OCI-LY7 (cell line): ENCODE data around the gene AGBL3. TPM values are rescaled to one million over a fixed set of nuclear protein-coding genes. Genes with fewer than 3 reads are reported as not detected.

Experiments
- BruUV-seq: library from RNA; stranded (reverse); fragments of 400-500 nt; replicated peaks from 2 replicates; lab custom pipeline; 2021; lab: Mats Ljungman, UMichigan
- CTCF ChIA-PET: fragments of 300-600 bp; sonication (Branson Sonifier 250); formaldehyde crosslinking; loops from one replicate; lab custom pipeline; 2022; ENCODE audit warnings: antibody characterized with exemption; ENCODE audit not compliant: unreplicated experiment; lab: Charles Lee
- POLR2A ChIA-PET: fragments of 300-600 bp; sonication (Branson Sonifier 250); formaldehyde crosslinking; loops from one replicate; lab custom pipeline; 2022; ENCODE audit warnings: antibody characterized with exemption; lab: Charles Lee
- DNase-seq: peaks from one replicate; pipeline ENCODE4 v3.0.0-alpha.2; 2015; ENCODE audit warnings: low spot score
- H2AFZ ChIP-seq: fragments of 200-600 bp; sonication (generic), shearing (Covaris generic); 2 replicates; pipeline ENCODE4 v1.6.1; 2014; ENCODE audit warnings: mild to moderate bottlenecking, antibody characterized with exemption, low read length, moderate library complexity
- H3K27ac ChIP-seq: fragments of 200-600 bp; sonication (generic); 2 replicates; pipeline ENCODE4 v1.5.1; 2014; ENCODE audit warnings: mixed run types, low read depth, mild to moderate bottlenecking, moderate library complexity, low read length, inconsistent platforms; ENCODE audit not compliant: poor library complexity, severe bottlenecking
- H3K36me3 ChIP-seq: fragments of 200-600 bp; sonication (generic); 2 replicates; pipeline ENCODE4 v1.6.1; 2014; ENCODE audit warnings: mild to moderate bottlenecking, antibody characterized with exemption, low read length, moderate library complexity, mixed read lengths; ENCODE audit not compliant: insufficient read depth
- H3K4me1 ChIP-seq: fragments of 200-600 bp; sonication (generic); 2 replicates; pipeline ENCODE4 v1.5.1; 2014; ENCODE audit warnings: mild to moderate bottlenecking, low read length; ENCODE audit not compliant: insufficient read depth, poor library complexity, severe bottlenecking
- H3K4me2 ChIP-seq: fragments of 200-600 bp; sonication (generic); 2 replicates; pipeline ENCODE4 v1.6.1; 2014; ENCODE audit warnings: mild to moderate bottlenecking, low read length
- H3K4me3 ChIP-seq: fragments of 200-600 bp; sonication (generic); 2 replicates; pipeline ENCODE4 v1.5.1; 2014; ENCODE audit warnings: mild to moderate bottlenecking, low read depth, low read length; ENCODE audit not compliant: poor library complexity, severe bottlenecking
- H3K79me2 ChIP-seq: fragments of 200-600 bp; sonication (generic); 2 replicates; pipeline ENCODE4 v1.6.1; 2016; ENCODE audit warnings: low read depth, mild to moderate bottlenecking, low read length, moderate library complexity, mixed read lengths; ENCODE audit not compliant: insufficient read depth
- H3K9me2 ChIP-seq: fragments of 200-600 bp; sonication (generic); 2 replicates; pipeline ENCODE4 v1.6.1; 2016; ENCODE audit warnings: mild to moderate bottlenecking, low read length, mixed read lengths; ENCODE audit not compliant: insufficient read depth
- H3K9me3 ChIP-seq: fragments of 200-600 bp; sonication (generic); 2 replicates; pipeline ENCODE4 v1.6.1; 2014; ENCODE audit warnings: mild to moderate bottlenecking, mixed run types, low read length, mixed read lengths
- H4K20me1 ChIP-seq: fragments of 200-600 bp; sonication (generic); 2 replicates; pipeline ENCODE4 v1.6.1; 2014; ENCODE audit warnings: mild to moderate bottlenecking, antibody characterized with exemption, low read length, moderate library complexity, mixed read lengths; ENCODE audit not compliant: insufficient read depth
- EZH2phosphoT487 ChIP-seq: fragments of 200-600 bp; sonication (generic); IDR thresholded peaks from 2 replicates; pipeline ENCODE4 v1.6.1; 2018; ENCODE audit warnings: low read depth, borderline replicate concordance, mild to moderate bottlenecking, mixed run types, antibody characterized with exemption, low read length, moderate library complexity, mixed read lengths
- intact Hi-C: fragments of 100-400 bp; cut with micrococcal nuclease; formaldehyde crosslinking; loops from one replicate; pipeline ENCODE4 v1.10.0; 2022; ENCODE audit not compliant: unreplicated experiment
- total RNA-seq, 2 experiments: library from RNA; depleted of rRNA in 1 of 2; stranded (reverse); fragments of >200 nt in 1 of 2; shearing (Covaris generic) in 1 of 2; gene quantifications; 2 replicates each; pipeline ENCODE4 v1.2.3, GENCODE V29; 2014 to 2022
- TF ChIP-seq, protein P1 (sequence below): fragments of 200-600 bp; sonication (generic); conservative IDR thresholded peaks from 2 replicates; pipeline ENCODE4 v1.5.1; 2014; ENCODE audit warnings: mild to moderate bottlenecking, antibody characterized with exemption, low read length, moderate library complexity, mixed read lengths

Gene AGBL3
- total RNA-seq, 2 experiments from 2014 or later, result 3.5 to 4.9 TPM

- no peak overlapping the region for H3K4me2 ChIP-seq
- CTCF ChIA-PET, result no interaction called here
Observed at GRCh38 chr7:135077642-135078041, 91.3 kb downstream of the AGBL3 start.

DNA sequence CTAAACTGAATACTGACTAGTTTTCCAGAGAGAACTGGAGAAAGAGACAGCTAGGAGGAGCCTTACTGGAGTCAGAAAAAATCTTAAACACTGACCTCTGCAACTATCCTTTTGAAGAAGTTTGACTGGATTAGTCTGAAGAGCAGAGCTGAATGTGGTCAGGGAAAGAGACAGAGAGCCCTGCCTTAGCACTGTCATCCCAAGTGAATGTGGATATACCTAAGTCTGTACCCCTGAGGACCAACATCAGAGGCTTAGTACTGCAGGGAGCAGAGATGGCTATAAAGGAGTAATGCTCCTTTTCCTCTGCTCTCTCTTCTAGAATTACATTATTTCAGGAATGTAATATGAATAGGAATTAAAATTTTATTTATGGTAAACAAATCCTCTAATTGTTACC is 91.7 kb downstream of the AGBL3 start:
- Histone ChIP-seq H4K20me1 (no peaks in the 10 kb centered on the region), H3K4me2 (no peak overlapping the region), H3K4me3 (no peak overlapping the region), H3K4me1 (no peaks in the 10 kb centered on the region), H2AFZ (no peak overlapping the region), H3K36me3 (no peaks in the 10 kb centered on the region), H3K27ac (no peak overlapping the region), H3K9me2 (no peaks in the 10 kb centered on the region), H3K79me2 (no peaks in the 10 kb centered on the region), H3K9me3 (no peaks in the 10 kb centered on the region)
- no TSS peak for BruUV-seq
- ChIA-PET POLR2A (no interaction called here), CTCF (no interaction called here)
- TF ChIP-seq, protein P1, sequence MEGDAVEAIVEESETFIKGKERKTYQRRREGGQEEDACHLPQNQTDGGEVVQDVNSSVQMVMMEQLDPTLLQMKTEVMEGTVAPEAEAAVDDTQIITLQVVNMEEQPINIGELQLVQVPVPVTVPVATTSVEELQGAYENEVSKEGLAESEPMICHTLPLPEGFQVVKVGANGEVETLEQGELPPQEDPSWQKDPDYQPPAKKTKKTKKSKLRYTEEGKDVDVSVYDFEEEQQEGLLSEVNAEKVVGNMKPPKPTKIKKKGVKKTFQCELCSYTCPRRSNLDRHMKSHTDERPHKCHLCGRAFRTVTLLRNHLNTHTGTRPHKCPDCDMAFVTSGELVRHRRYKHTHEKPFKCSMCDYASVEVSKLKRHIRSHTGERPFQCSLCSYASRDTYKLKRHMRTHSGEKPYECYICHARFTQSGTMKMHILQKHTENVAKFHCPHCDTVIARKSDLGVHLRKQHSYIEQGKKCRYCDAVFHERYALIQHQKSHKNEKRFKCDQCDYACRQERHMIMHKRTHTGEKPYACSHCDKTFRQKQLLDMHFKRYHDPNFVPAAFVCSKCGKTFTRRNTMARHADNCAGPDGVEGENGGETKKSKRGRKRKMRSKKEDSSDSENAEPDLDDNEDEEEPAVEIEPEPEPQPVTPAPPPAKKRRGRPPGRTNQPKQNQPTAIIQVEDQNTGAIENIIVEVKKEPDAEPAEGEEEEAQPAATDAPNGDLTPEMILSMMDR, result no peak
- no peak for TF ChIP-seq EZH2phosphoT487
- no peak for DNase-seq
- intact Hi-C loops, result no loop called here

More at GRCh38 chr7:135077642-135078041, 91.3 kb downstream of the AGBL3 start:
- H3K9me2 ChIP-seq, result no peaks in the 10 kb centered on the region
- H2AFZ ChIP-seq, result no peak overlapping the region
- intact Hi-C loops, result no loop called here
- no peaks in the 10 kb centered on the region for H4K20me1 ChIP-seq
- POLR2A ChIA-PET, result interaction anchor here (0.7 kb wide), 1 partner anchor 81 kb away, joined by 3 read pairs; no protein-coding TSS in a partner anchor
- H3K9me3 ChIP-seq, result no peaks in the 10 kb centered on the region
- no peaks in the 10 kb centered on the region for H3K4me1 ChIP-seq
- no peaks in the 10 kb centered on the region for H3K36me3 ChIP-seq
- TF ChIP-seq EZH2phosphoT487, result no peak
- TF ChIP-seq, protein P1, result no peak
- DNase-seq, result no peak
- H3K79me2 ChIP-seq, result no peaks in the 10 kb centered on the region
- BruUV-seq, result no TSS peak
- no peak overlapping the region for H3K27ac ChIP-seq
- H3K4me3 ChIP-seq, result no peak overlapping the region

- intact Hi-C loops, result no loop called here
- Histone ChIP-seq H3K4me3 (no peak overlapping the region), H3K9me3 (no peaks in the 10 kb centered on the region), H3K9me2 (no peaks in the 10 kb centered on the region), H3K4me1 (no peaks in the 10 kb centered on the region), H2AFZ (no peak overlapping the region), H3K36me3 (no peaks in the 10 kb centered on the region), H3K79me2 (no peaks in the 10 kb centered on the region), H3K4me2 (no peak overlapping the region), H3K27ac (no peak overlapping the region), H4K20me1 (no peaks in the 10 kb centered on the region)
- no peak for TF ChIP-seq EZH2phosphoT487
- TF ChIP-seq, protein P1, result no peak
- no peak for DNase-seq
- no TSS peak for BruUV-seq
- CTCF ChIA-PET, result no interaction called here
- POLR2A ChIA-PET, result interaction anchor here (0.6 to 0.7 kb wide), 2 partner anchors 35 to 37 kb away, joined by 3 to 6 read pairs; no protein-coding TSS in a partner anchor
Observed at GRCh38 chr7:135079068-135079467, 92.8 kb downstream of the AGBL3 start.
